ENCODE results near the gene LGALSL. TPM values are rescaled to one million over a fixed set of nuclear protein-coding genes. Genes with fewer than 3 reads are reported as not detected.

The LGALSL gene
- total RNA-seq, 1 experiment from 2014 or later = 37.2 TPM

DNA sequence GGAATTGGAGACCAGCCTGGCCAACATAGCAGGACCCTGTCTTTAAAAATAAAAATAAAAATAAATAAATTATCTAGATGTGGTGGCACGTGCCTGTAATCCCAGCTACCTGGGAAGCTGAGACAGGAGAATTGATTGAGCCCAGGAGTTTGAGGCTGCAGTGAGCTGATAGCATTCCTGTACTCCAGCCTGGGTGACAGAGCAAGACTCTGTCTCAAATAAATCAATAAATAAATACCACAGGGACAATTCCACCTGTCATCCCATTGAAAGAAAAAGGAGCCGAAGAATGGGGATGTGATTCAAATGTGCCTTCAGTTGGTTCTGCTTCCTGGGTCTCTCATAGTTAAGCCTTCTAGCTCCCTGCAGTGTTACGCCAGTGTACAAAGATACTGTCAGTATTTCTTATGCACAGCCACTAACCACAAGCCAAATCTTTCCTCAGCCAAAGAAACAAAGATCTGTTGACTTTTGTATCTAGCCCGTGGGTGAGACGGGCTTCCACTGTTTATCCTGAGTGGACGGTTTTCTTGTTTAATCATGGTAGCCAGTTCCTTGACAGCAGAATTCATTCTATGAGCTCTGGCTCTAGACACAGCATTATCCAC is 12.6 kb downstream of the LGALSL start:
- no peaks in the 10 kb centered on the region for H3K36me3 Mint-ChIP-seq (ENCODE audit: insufficient read depth, unreplicated experiment)
- H3K4me3 ChIP-seq (ENCODE audit: low read depth, low read length) = no peak overlapping the region
- H3K4me1 Mint-ChIP-seq (ENCODE audit: low read depth, unreplicated experiment) = no peaks in the 10 kb centered on the region
- no TSS peak for BruUV-seq (replicated peaks)
- no peak for DNase-seq
- H3K36me3 ChIP-seq (ENCODE audit: control insufficient read depth, insufficient read depth, low read length) = no peaks in the 10 kb centered on the region
- H3K9me3 Mint-ChIP-seq (ENCODE audit: unreplicated experiment) = no peaks in the 10 kb centered on the region
- intact Hi-C loops (cut with micrococcal nuclease; ENCODE audit: unreplicated experiment) = no loop called here
- H3K4me1 ChIP-seq = no peaks in the 10 kb centered on the region
- H3K4me3 Mint-ChIP-seq (ENCODE audit: unreplicated experiment) = no peak overlapping the region
- ChIA-PET POLR2A (interaction anchor here (0.6 kb wide), 1 partner anchor 68 kb away, joined by 5 read pairs; no protein-coding TSS in a partner anchor), CTCF (no interaction called here)
- H3K9me3 ChIP-seq = no peaks in the 10 kb centered on the region
- H3K27me3 ChIP-seq (replicated peaks; ENCODE audit: control insufficient read depth, insufficient read depth, low read length) = no peaks in the 10 kb centered on the region
- TF ChIP-seq, protein P1, sequence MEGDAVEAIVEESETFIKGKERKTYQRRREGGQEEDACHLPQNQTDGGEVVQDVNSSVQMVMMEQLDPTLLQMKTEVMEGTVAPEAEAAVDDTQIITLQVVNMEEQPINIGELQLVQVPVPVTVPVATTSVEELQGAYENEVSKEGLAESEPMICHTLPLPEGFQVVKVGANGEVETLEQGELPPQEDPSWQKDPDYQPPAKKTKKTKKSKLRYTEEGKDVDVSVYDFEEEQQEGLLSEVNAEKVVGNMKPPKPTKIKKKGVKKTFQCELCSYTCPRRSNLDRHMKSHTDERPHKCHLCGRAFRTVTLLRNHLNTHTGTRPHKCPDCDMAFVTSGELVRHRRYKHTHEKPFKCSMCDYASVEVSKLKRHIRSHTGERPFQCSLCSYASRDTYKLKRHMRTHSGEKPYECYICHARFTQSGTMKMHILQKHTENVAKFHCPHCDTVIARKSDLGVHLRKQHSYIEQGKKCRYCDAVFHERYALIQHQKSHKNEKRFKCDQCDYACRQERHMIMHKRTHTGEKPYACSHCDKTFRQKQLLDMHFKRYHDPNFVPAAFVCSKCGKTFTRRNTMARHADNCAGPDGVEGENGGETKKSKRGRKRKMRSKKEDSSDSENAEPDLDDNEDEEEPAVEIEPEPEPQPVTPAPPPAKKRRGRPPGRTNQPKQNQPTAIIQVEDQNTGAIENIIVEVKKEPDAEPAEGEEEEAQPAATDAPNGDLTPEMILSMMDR (IDR thresholded peaks at IDR 0.05; ENCODE audit: insufficient read depth in 1 of 2, low read depth in 1 of 2, low read length in 1 of 2, severe bottlenecking in 1 of 2, unreplicated experiment in 1 of 2) = no peak
- H3K27me3 Mint-ChIP-seq (ENCODE audit: insufficient read depth, unreplicated experiment) = no peaks in the 10 kb centered on the region
- H3K27ac Mint-ChIP-seq (ENCODE audit: unreplicated experiment) = no peak overlapping the region

DNA sequence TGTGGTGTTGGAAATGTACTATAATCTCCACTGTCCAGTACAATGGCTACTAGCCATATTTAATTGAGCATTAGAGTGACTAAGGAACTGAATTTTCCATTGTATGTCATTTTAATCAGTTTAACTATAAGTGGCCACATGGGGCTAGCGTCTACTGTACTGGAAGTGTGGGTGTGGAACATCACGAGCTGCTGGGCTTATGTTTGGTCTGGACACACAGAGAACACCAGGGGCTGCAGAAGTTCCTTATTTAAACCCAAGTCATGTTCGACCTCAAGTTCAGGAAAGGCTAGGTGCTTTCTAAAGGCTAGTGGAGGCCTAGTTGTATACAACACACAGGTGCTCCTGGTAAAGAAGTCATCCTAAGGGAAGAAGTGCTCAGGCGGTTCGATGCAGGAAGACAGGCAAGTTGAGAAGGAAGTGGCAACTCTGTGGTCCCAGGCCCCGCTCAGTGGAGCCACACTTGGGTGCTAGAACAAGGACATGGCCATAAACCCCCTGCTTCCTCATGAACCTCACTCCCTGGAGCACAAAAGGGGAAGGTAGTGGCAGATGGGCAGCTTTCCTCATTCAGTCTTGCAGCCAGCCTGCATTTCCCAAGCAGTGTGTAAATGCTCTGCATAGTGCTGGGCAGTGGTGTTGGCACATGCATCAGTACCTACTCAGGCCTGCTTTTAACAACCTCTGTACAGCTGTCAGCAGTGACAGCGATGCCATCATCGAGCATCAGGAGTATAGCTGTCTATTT is 13.3 kb downstream of the LGALSL start:
- ChIA-PET POLR2A (interaction anchor here (0.6 kb wide), 1 partner anchor 67 kb away, joined by 5 read pairs; no protein-coding TSS in a partner anchor), CTCF (no interaction called here)
- TF ChIP-seq, protein P1 (IDR thresholded peaks at IDR 0.05; ENCODE audit: insufficient read depth in 1 of 2, low read depth in 1 of 2, low read length in 1 of 2, severe bottlenecking in 1 of 2, unreplicated experiment in 1 of 2) = no peak
- no peaks in the 10 kb centered on the region for H3K4me1 Mint-ChIP-seq (ENCODE audit: low read depth, unreplicated experiment)
- H3K4me3 Mint-ChIP-seq (ENCODE audit: unreplicated experiment) = no peak overlapping the region
- H3K27ac Mint-ChIP-seq (ENCODE audit: unreplicated experiment) = no peak overlapping the region
- no peaks in the 10 kb centered on the region for H3K36me3 Mint-ChIP-seq (ENCODE audit: insufficient read depth, unreplicated experiment)
- H3K36me3 ChIP-seq (ENCODE audit: control insufficient read depth, insufficient read depth, low read length) = no peaks in the 10 kb centered on the region
- H3K27me3 ChIP-seq (replicated peaks; ENCODE audit: control insufficient read depth, insufficient read depth, low read length) = no peaks in the 10 kb centered on the region
- H3K27me3 Mint-ChIP-seq (ENCODE audit: insufficient read depth, unreplicated experiment) = no peaks in the 10 kb centered on the region
- no peaks in the 10 kb centered on the region for H3K9me3 ChIP-seq
- intact Hi-C loops (cut with micrococcal nuclease; ENCODE audit: unreplicated experiment) = no loop called here
- H3K9me3 Mint-ChIP-seq (ENCODE audit: unreplicated experiment) = no peaks in the 10 kb centered on the region
- no peak overlapping the region for H3K4me3 ChIP-seq (ENCODE audit: low read depth, low read length)
- no peaks in the 10 kb centered on the region for H3K4me1 ChIP-seq
- DNase-seq = no peak
- no TSS peak for BruUV-seq (replicated peaks)

DNA sequence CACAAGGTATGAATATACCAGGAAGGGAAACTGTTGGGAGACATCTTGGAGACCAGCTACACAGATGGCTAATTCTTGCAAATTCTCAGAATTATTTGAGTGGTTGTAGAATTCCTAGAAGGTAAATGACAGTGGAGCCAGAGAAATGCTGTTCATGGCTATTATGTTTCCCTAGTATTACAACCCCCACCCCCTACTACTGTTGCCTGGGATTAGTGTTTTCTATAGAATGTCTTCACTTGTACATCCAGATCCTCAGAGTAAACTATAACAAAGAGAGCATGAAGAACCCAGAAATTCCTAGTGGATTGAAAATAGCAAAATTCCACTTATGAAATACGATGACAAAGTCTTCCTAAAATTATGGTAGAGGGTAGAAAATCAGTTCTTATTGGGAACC is 15.3 kb downstream of the LGALSL start:
- intact Hi-C loops (cut with micrococcal nuclease; ENCODE audit: unreplicated experiment) = no loop called here
- H3K4me1 Mint-ChIP-seq (ENCODE audit: low read depth, unreplicated experiment) = no peaks in the 10 kb centered on the region
- ChIA-PET CTCF (interaction anchor here (0.8 kb wide), 1 partner anchor 139 kb away, joined by 3 read pairs; no protein-coding TSS in a partner anchor), POLR2A (no interaction called here)
- no peak for DNase-seq
- no peaks in the 10 kb centered on the region for H3K36me3 ChIP-seq (ENCODE audit: control insufficient read depth, insufficient read depth, low read length)
- H3K27ac Mint-ChIP-seq (ENCODE audit: unreplicated experiment) = no peak overlapping the region
- H3K27me3 ChIP-seq (replicated peaks; ENCODE audit: control insufficient read depth, insufficient read depth, low read length) = no peaks in the 10 kb centered on the region
- no peak overlapping the region for H3K4me3 Mint-ChIP-seq (ENCODE audit: unreplicated experiment)
- H3K9me3 Mint-ChIP-seq (ENCODE audit: unreplicated experiment) = no peaks in the 10 kb centered on the region
- no peak overlapping the region for H3K4me3 ChIP-seq (ENCODE audit: low read depth, low read length)
- no peaks in the 10 kb centered on the region for H3K9me3 ChIP-seq
- no TSS peak for BruUV-seq (replicated peaks)
- no peaks in the 10 kb centered on the region for H3K4me1 ChIP-seq
- H3K27me3 Mint-ChIP-seq (ENCODE audit: insufficient read depth, unreplicated experiment) = no peaks in the 10 kb centered on the region
- H3K36me3 Mint-ChIP-seq (ENCODE audit: insufficient read depth, unreplicated experiment) = no peaks in the 10 kb centered on the region
- TF ChIP-seq, protein P1 (IDR thresholded peaks at IDR 0.05; ENCODE audit: insufficient read depth in 1 of 2, low read depth in 1 of 2, low read length in 1 of 2, severe bottlenecking in 1 of 2, unreplicated experiment in 1 of 2) = no peak

All from Caco-2 (cell line).